PFSK-1 (cell line): ENCODE measurements around the gene AXIN2.

Source experiments
- FOXP2 ChIP-seq: optimal IDR thresholded peaks from 2 replicates; pipeline ENCODE3; 2011; ENCODE audit warnings: borderline replicate concordance, control low read depth, inconsistent platforms; ENCODE audit not compliant: insufficient read depth; ENCODE audit errors: extremely low read length, extremely low read depth
- POLR2AphosphoS5 ChIP-seq: IDR thresholded peaks from 2 replicates; pipeline ENCODE4 v1.6.1; 2012; ENCODE audit warnings: low read depth, mild to moderate bottlenecking, control low read depth, low read length, moderate library complexity
- REST ChIP-seq, 2 experiments: IDR thresholded peaks; 2 replicates each; pipeline versions ENCODE4 v1.6.1 to v1.8.0; 2011 to 2012; ENCODE audit warnings: low read depth in 2 of 2, low read length in 2 of 2, control low read depth in 1 of 2, inconsistent platforms in 1 of 2, mild to moderate bottlenecking in 1 of 2, moderate library complexity in 1 of 2; ENCODE audit not compliant: insufficient read depth in 1 of 2
- SIN3A ChIP-seq: IDR thresholded peaks from 2 replicates; pipeline ENCODE4 v1.6.1; 2012; ENCODE audit warnings: mild to moderate bottlenecking, low read length, moderate library complexity, borderline replicate concordance; ENCODE audit not compliant: insufficient read depth
- TAF1 ChIP-seq: IDR thresholded peaks from 2 replicates; pipeline ENCODE4 v1.6.1; 2012; ENCODE audit warnings: low read length, control low read depth, borderline replicate concordance; ENCODE audit not compliant: insufficient read depth

AXIN2 gene

GRCh38 chr17:65487990-65488389 is 73.5 kb downstream of the AXIN2 start:
- no peak for TF ChIP-seq TAF1
- no peak for TF ChIP-seq FOXP2
- TF ChIP-seq SIN3A = no peak
- no peak for TF ChIP-seq REST (IDR thresholded peaks at IDR 0.05; ENCODE audit: insufficient read depth in 1 of 2, low read depth in 2 of 2, low read length in 2 of 2)
- no peak for TF ChIP-seq POLR2AphosphoS5

- TF ChIP-seq POLR2AphosphoS5 (no peak), REST (IDR thresholded peaks at IDR 0.05; ENCODE audit: insufficient read depth in 1 of 2, low read depth in 2 of 2, low read length in 2 of 2) (no peak), SIN3A (no peak), FOXP2 (no peak), TAF1 (no peak)
Measured at GRCh38 chr17:65487161-65487560, 74.3 kb downstream of the AXIN2 start.

- TF ChIP-seq TAF1 = no peak
- no peak for TF ChIP-seq REST (IDR thresholded peaks at IDR 0.05; ENCODE audit: insufficient read depth in 1 of 2, low read depth in 2 of 2, low read length in 2 of 2)
- TF ChIP-seq SIN3A = no peak
- TF ChIP-seq FOXP2 = no peak
- no peak for TF ChIP-seq POLR2AphosphoS5
Measured at GRCh38 chr17:65485388-65486299, 75.8 kb downstream of the AXIN2 start.

GRCh38 chr17:65483438-65483837 is 78.0 kb downstream of the AXIN2 start:
- no peak for TF ChIP-seq REST (IDR thresholded peaks at IDR 0.05; ENCODE audit: insufficient read depth in 1 of 2, low read depth in 2 of 2, low read length in 2 of 2)
- TF ChIP-seq POLR2AphosphoS5 = no peak
- no peak for TF ChIP-seq FOXP2
- TF ChIP-seq TAF1 = no peak
- TF ChIP-seq SIN3A = no peak
